ENCODE results near the gene ERC2. TPM values are rescaled to one million over a fixed set of nuclear protein-coding genes. Genes with fewer than 3 reads are reported as not detected.

Gene ERC2
- total and polyA plus RNA-seq, 12 donors: 0.22 to 4.2 (median 1.7) TPM

GRCh38 chr3:56164436-56164835, 303.8 kb downstream of the ERC2 start:
- ATAC-seq: no peak
- H3K4me1 ChIP-seq: no peaks in the 10 kb centered on the region
- no peak for TF ChIP-seq CTCF (IDR thresholded peaks at IDR 0.05)
- DNase-seq: no peak
- H3K9me3 ChIP-seq: peaks cover 0 to 23% (median 2%) of the 10 kb centered on the region in 11 donors
- intact Hi-C loops (cut with DNase I): no loop called here
- H3K27ac ChIP-seq: no peak overlapping the region
- H3K27me3 ChIP-seq: no peaks in the 10 kb centered on the region
- no peak overlapping the region for H3K4me3 ChIP-seq
- no peaks in the 10 kb centered on the region for H3K36me3 ChIP-seq
- 85 to 89% methylated on average over 3 of the region's 3 CpGs for WGBS, 2 donors

- H3K27me3 ChIP-seq: no peaks in the 10 kb centered on the region
- H3K9me3 ChIP-seq: peaks cover 0 to 27% (median 2%) of the 10 kb centered on the region in 11 donors
- no peak overlapping the region for H3K4me3 ChIP-seq
- WGBS, 2 donors: 54 to 81% methylated on average over 3 of the region's 3 CpGs
- TF ChIP-seq CTCF (IDR thresholded peaks at IDR 0.05): no peak
- no peak overlapping the region for H3K27ac ChIP-seq
- peaks cover 0 to 8% (median 0%) of the 10 kb centered on the region in 9 donors for H3K4me1 ChIP-seq
- no peak for DNase-seq
- intact Hi-C loops (cut with DNase I): no loop called here
- peak in 6 of 8 donors; percentile 39 to 82 (median 50) for ATAC-seq
- no peaks in the 10 kb centered on the region for H3K36me3 ChIP-seq
Observed at GRCh38 chr3:56157693-56158362, 310.4 kb downstream of the ERC2 start.

DNA sequence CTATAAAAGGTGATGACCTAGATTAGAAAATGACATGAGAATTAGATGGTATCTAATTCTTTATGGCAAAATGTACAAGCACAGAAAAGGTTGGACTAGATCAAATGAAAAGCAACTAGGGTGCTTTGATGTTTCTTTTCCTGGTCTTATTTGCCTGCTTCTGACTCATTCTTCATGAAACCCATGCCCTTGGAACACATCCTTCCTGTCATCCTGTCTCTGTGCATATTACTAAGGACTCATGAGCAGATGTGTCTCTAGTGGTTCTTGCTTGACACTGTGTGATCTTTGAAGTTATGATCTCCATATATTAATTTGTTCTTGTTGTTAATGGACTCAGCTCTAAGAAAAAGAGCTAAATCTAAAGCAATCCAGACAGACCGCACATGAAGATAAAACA, 314.0 kb downstream of the ERC2 start:
- WGBS, 2 donors: 97% methylated on average over 1 of the region's 1 CpG
- intact Hi-C loops (cut with DNase I): no loop called here
- no peak for TF ChIP-seq CTCF (IDR thresholded peaks at IDR 0.05)
- Histone ChIP-seq H3K4me3 (no peak overlapping the region), H3K27ac (no peak overlapping the region), H3K27me3 (no peaks in the 10 kb centered on the region), H3K4me1 (peaks cover 0 to 8% (median 0%) of the 10 kb centered on the region in 9 donors), H3K36me3 (no peaks in the 10 kb centered on the region), H3K9me3 (peaks cover 0 to 3% (median 0%) of the 10 kb centered on the region in 11 donors)
- no peak for ATAC-seq
- no peak for DNase-seq

DNA sequence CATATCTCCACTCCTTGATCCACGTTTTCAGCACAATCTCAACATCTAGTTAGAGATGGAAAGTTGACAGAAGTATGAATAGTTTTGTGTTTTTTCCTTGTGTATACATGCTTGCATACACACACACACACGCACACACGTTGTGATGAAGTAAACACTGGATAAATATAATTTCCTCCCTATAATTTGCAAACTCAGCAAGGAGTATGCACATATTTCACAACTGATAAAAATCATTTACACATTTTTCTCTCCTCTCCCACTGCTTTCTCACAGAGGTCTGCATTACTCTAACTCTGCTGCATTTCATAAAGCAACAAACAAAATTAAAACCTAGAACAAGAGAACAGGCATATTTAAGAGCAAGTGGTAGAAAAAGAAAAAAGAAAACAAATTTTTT, 320.9 kb downstream of the ERC2 start:
- no peaks in the 10 kb centered on the region for H3K9me3 ChIP-seq
- H3K27ac ChIP-seq: no peak overlapping the region
- TF ChIP-seq CTCF (IDR thresholded peaks at IDR 0.05): no peak
- intact Hi-C loops (cut with DNase I): no loop called here
- DNase-seq (no peak), ATAC-seq (no peak)
- no peaks in the 10 kb centered on the region for H3K27me3 ChIP-seq
- WGBS, 2 donors: 56 to 59% methylated on average over 3 of the region's 3 CpGs
- no peaks in the 10 kb centered on the region for H3K36me3 ChIP-seq
- H3K4me1 ChIP-seq: peaks cover 0 to 6% (median 0%) of the 10 kb centered on the region in 9 donors
- H3K4me3 ChIP-seq: no peak overlapping the region

All from heart right ventricle (tissue), 16 donors.